HepG2 (cell line): Measurements from ENCODE around the gene FER1L5. TPM values are rescaled to one million over a fixed set of nuclear protein-coding genes. Genes with fewer than 3 reads are reported as not detected.

Experiments used
- ASH2L ChIP-seq: fragments of 300-600, 200-600 bp; sonication (generic); IDR thresholded peaks from 2 replicates; pipeline ENCODE4 v1.7.0; 2017; ENCODE audit warnings: low read depth, mild to moderate bottlenecking, moderate library complexity, mixed read lengths, low read length; ENCODE audit not compliant: insufficient read length
- FLYWCH1 ChIP-seq: sonication (generic); formaldehyde crosslinking; IDR thresholded peaks from 2 replicates; pipeline ENCODE4 v1.8.1; 2023; ENCODE audit warnings: mild to moderate bottlenecking, missing genetic modification reagents
- HIVEP1 ChIP-seq: sonication (generic); formaldehyde crosslinking; IDR thresholded peaks from 2 replicates; pipeline ENCODE4 v1.4.0; 2020; ENCODE audit warnings: mild to moderate bottlenecking, missing genetic modification reagents
- KMT2B ChIP-seq: IDR thresholded peaks from 2 replicates; pipeline ENCODE4 v1.6.1; 2016; ENCODE audit warnings: missing genetic modification reagents, missing compliant biosample characterization
- MEIS2 ChIP-seq: sonication (generic); formaldehyde crosslinking; IDR thresholded peaks from 2 replicates; pipeline ENCODE4 v1.9.0; 2021; ENCODE audit warnings: mild to moderate bottlenecking, missing genetic modification reagents
- NFRKB ChIP-seq: fragments of 450-650 bp; IDR thresholded peaks from 2 replicates; pipeline ENCODE4 v1.6.1; 2017
- NR2F2 ChIP-seq: IDR thresholded peaks from 2 replicates; pipeline ENCODE4 v1.6.1; 2012; ENCODE audit warnings: low read depth, inconsistent platforms, borderline replicate concordance
- PHF20 ChIP-seq: sonication (generic); formaldehyde crosslinking; IDR thresholded peaks from 2 replicates; pipeline ENCODE4 v1.5.0; 2020; ENCODE audit warnings: mild to moderate bottlenecking, missing genetic modification reagents
- PRPF4 ChIP-seq: fragments of 200-400 bp; formaldehyde crosslinking; IDR thresholded peaks from 2 replicates; pipeline ENCODE4 v1.6.1; 2016; ENCODE audit warnings: low read length, low read depth; ENCODE audit not compliant: poor library complexity, severe bottlenecking
- RBFOX2 ChIP-seq: fragments of 200-400 bp; formaldehyde crosslinking; IDR thresholded peaks from 2 replicates; pipeline ENCODE4 v1.6.1; 2017; ENCODE audit warnings: low read depth, mild to moderate bottlenecking, low read length
- RFX5 ChIP-seq: IDR thresholded peaks from 2 replicates; pipeline ENCODE4 v1.6.1; 2011; ENCODE audit warnings: low read depth, low read length, improper control_type of control experiment
- SAFB2 ChIP-seq: sonication (generic); formaldehyde crosslinking; IDR thresholded peaks from 2 replicates; pipeline ENCODE4 v1.5.1; 2020; ENCODE audit warnings: missing genetic modification reagents, low read depth, mild to moderate bottlenecking, borderline replicate concordance
- SIX1 ChIP-seq: sonication (generic); formaldehyde crosslinking; IDR thresholded peaks from 2 replicates; pipeline ENCODE4 v1.4.0; 2020; ENCODE audit warnings: missing genetic modification reagents, borderline replicate concordance
- SRSF9 ChIP-seq: fragments of 200-400 bp; formaldehyde crosslinking; IDR thresholded peaks from 2 replicates; pipeline ENCODE4 v1.6.1; 2018; ENCODE audit warnings: borderline replicate concordance, mild to moderate bottlenecking, low read depth, low read length; ENCODE audit not compliant: insufficient read depth, poor library complexity, severe bottlenecking
- ZBTB20 ChIP-seq: sonication (generic); formaldehyde crosslinking; IDR thresholded peaks from 2 replicates; pipeline ENCODE4 v1.8.1; 2023; ENCODE audit warnings: missing genetic modification reagents, low read depth, mild to moderate bottlenecking, borderline replicate concordance
- ZKSCAN5 ChIP-seq: sonication (generic); formaldehyde crosslinking; IDR thresholded peaks from 2 replicates; pipeline ENCODE4 v1.5.1; 2020; ENCODE audit warnings: mild to moderate bottlenecking, missing genetic modification reagents
- ZNF20 ChIP-seq: sonication (generic); formaldehyde crosslinking; IDR thresholded peaks from 2 replicates; pipeline ENCODE4 v1.4.0; 2020; ENCODE audit warnings: mild to moderate bottlenecking, moderate library complexity, missing genetic modification reagents
- ZNF282 ChIP-seq: fragments of 450-650 bp; IDR thresholded peaks from 2 replicates; pipeline ENCODE4 v1.6.1; 2018; ENCODE audit not compliant: partially characterized antibody
- ZNF790 ChIP-seq: sonication (generic); formaldehyde crosslinking; IDR thresholded peaks from 2 replicates; pipeline ENCODE4 v1.8.0; 2022; ENCODE audit warnings: missing genetic modification reagents, mild to moderate bottlenecking, borderline replicate concordance
- ZSCAN25 ChIP-seq: sonication (generic); formaldehyde crosslinking; IDR thresholded peaks from 2 replicates; pipeline ENCODE4 v1.8.0; 2022; ENCODE audit warnings: mild to moderate bottlenecking, missing genetic modification reagents
- polyA plus RNA-seq, 8 experiments: library from polyadenylated mRNA; depleted of rRNA in 3 of 8; stranded (reverse) in 7 of 8; unstranded in 1 of 8; fragments of >200 nt; fragmentation: Illumina TruSeq in 4 of 8; extraction: Trizol in 4 of 8; gene quantifications; 2 replicates each; pipeline versions ENCODE4 v1.2.1 to v1.2.3, GENCODE V29; 2011 to 2016; ENCODE audit warnings: low read depth in 4 of 8, missing spikeins in 1 of 8, mixed read lengths in 1 of 8; ENCODE audit not compliant: insufficient read depth in 1 of 8
- total RNA-seq, 5 experiments: library from RNA; depleted of rRNA; stranded (reverse); fragments of >200 nt; fragmentation: Illumina TruSeq; extraction: Trizol; gene quantifications; 2 replicates each; pipeline ENCODE4 v1.2.3, GENCODE V29; 2016; ENCODE audit warnings: low read depth in 1 of 5
- TF ChIP-seq, protein P1 (sequence below): IDR thresholded peaks from 2 replicates; pipeline ENCODE4 v1.6.1; 2016
- TF ChIP-seq, protein P2 (sequence below): sonication (generic); formaldehyde crosslinking; conservative IDR thresholded peaks from 2 replicates; pipeline ENCODE4 v1.4.0; 2020; ENCODE audit warnings: missing genetic modification reagents
- TF ChIP-seq, protein P3 (sequence below): sonication (generic); formaldehyde crosslinking; IDR thresholded peaks from 2 replicates; pipeline ENCODE4 v1.5.0; 2020; ENCODE audit warnings: missing genetic modification reagents, mild to moderate bottlenecking, borderline replicate concordance
- TF ChIP-seq, protein P4 (sequence below): sonication (generic); formaldehyde crosslinking; IDR thresholded peaks from 2 replicates; pipeline ENCODE4 v1.8.1; 2023; ENCODE audit warnings: mild to moderate bottlenecking, missing genetic modification reagents

Gene FER1L5
- total and polyA plus RNA-seq, 2 of the 13 experiments (the other 11 are each of a cell fraction or from before 2014, with no cell fraction given) = 0.02 to 0.08 TPM

DNA sequence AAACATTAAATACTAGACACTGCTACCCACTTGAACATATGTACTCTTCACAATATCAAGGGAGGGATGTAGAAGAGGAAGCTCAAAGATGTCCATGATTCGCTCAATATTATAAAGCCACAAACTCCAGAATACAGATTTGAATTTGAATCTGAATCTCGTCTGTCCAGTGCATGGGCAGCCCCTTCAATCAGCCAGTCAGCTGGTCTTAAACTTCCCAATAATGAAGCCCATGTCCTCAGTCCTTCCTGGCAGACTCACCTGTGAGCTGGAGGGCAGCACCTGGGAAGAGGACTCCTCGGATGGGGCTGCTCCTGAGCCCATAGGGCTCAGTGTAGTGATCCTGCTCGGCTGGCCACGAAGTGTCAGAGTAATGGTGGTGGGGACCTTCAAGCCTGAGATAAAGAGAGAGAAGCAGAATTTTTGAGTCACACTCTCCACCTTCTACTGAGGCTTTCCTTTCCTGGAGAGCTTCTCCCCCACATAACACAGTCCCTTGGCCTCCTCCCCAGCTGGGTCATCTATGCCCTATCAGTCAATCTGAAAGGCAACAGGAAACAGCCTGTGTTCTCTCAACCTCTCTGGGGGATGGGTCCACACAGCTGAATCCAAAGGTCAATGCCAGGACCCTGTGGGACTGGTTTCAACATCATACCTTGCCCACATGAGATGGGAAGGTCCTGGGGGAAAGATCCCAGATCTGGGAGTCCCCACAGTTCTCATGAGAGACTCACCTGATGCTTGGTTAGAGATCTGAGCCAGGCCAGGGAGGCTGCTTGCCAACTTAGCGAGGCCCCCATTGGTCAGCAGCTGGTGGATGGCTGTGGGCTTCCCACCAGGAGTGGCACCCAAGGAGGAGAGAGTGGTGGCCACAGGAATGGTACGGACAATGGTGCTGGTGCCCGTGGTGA, 40.9 kb upstream of the FER1L5 start (continued):
- TF ChIP-seq SIX1 (CRISPR knock-in tag) = peak; percentile 69; the same call in 1 of the 2 replicates
- TF ChIP-seq, protein P1, sequence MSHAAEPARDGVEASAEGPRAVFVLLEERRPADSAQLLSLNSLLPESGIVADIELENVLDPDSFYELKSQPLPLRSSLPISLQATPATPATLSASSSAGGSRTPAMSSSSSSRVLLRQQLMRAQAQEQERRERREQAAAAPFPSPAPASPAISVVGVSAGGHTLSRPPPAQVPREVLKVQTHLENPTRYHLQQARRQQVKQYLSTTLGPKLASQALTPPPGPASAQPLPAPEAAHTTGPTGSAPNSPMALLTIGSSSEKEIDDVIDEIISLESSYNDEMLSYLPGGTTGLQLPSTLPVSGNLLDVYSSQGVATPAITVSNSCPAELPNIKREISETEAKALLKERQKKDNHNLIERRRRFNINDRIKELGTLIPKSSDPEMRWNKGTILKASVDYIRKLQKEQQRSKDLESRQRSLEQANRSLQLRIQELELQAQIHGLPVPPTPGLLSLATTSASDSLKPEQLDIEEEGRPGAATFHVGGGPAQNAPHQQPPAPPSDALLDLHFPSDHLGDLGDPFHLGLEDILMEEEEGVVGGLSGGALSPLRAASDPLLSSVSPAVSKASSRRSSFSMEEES (CRISPR knock-in tag) = peak; percentile 64; the same call in 1 of the 2 replicates
- no peak for TF ChIP-seq KMT2B (CRISPR knock-in tag)
- no peak for TF ChIP-seq FLYWCH1
- no peak for TF ChIP-seq PHF20
- no peak for TF ChIP-seq ZSCAN25
- TF ChIP-seq ZNF790 (CRISPR knock-in tag) = no peak
- TF ChIP-seq RFX5 = no peak
- peak; percentile 94 for TF ChIP-seq MEIS2 (CRISPR knock-in tag)
- no peak for TF ChIP-seq ZNF20 (CRISPR knock-in tag)
- no peak for TF ChIP-seq NFRKB
- TF ChIP-seq, protein P2, sequence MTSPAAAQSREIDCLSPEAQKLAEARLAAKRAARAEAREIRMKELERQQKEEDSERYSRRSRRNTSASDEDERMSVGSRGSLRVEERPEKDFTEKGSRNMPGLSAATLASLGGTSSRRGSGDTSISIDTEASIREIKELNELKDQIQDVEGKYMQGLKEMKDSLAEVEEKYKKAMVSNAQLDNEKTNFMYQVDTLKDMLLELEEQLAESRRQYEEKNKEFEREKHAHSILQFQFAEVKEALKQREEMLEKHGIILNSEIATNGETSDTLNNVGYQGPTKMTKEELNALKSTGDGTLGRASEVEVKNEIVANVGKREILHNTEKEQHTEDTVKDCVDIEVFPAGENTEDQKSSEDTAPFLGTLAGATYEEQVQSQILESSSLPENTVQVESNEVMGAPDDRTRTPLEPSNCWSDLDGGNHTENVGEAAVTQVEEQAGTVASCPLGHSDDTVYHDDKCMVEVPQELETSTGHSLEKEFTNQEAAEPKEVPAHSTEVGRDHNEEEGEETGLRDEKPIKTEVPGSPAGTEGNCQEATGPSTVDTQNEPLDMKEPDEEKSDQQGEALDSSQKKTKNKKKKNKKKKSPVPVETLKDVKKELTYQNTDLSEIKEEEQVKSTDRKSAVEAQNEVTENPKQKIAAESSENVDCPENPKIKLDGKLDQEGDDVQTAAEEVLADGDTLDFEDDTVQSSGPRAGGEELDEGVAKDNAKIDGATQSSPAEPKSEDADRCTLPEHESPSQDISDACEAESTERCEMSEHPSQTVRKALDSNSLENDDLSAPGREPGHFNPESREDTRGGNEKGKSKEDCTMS (CRISPR knock-in tag) = no peak
- TF ChIP-seq RBFOX2 = no peak
- peak; percentile 88 for TF ChIP-seq HIVEP1 (CRISPR knock-in tag)
- no peak for TF ChIP-seq SRSF9
- TF ChIP-seq, protein P3, sequence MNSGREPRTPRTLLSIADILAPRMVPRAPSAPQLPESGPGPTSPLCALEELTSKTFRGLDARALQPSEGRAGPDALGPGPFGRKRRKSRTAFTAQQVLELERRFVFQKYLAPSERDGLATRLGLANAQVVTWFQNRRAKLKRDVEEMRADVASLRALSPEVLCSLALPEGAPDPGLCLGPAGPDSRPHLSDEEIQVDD (CRISPR knock-in tag) = no peak
- peak; percentile 87 for TF ChIP-seq NR2F2
- peak; percentile 79 for TF ChIP-seq ASH2L
- TF ChIP-seq ZBTB20 = peak; percentile 97
- TF ChIP-seq, protein P4, sequence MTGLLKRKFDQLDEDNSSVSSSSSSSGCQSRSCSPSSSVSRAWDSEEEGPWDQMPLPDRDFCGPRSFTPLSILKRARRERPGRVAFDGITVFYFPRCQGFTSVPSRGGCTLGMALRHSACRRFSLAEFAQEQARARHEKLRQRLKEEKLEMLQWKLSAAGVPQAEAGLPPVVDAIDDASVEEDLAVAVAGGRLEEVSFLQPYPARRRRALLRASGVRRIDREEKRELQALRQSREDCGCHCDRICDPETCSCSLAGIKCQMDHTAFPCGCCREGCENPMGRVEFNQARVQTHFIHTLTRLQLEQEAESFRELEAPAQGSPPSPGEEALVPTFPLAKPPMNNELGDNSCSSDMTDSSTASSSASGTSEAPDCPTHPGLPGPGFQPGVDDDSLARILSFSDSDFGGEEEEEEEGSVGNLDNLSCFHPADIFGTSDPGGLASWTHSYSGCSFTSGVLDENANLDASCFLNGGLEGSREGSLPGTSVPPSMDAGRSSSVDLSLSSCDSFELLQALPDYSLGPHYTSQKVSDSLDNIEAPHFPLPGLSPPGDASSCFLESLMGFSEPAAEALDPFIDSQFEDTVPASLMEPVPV (CRISPR knock-in tag) = peak; percentile 23; the same call in 1 of the 2 replicates
- no peak for TF ChIP-seq PRPF4
- no peak for TF ChIP-seq ZKSCAN5
- TF ChIP-seq SAFB2 = 0 out of 2 replicates have a peak, but pooled peaks have one; percentile 29
- no peak for TF ChIP-seq ZNF282
